ENCODE results near the gene OR2H2.

The OR2H2 gene

DNA sequence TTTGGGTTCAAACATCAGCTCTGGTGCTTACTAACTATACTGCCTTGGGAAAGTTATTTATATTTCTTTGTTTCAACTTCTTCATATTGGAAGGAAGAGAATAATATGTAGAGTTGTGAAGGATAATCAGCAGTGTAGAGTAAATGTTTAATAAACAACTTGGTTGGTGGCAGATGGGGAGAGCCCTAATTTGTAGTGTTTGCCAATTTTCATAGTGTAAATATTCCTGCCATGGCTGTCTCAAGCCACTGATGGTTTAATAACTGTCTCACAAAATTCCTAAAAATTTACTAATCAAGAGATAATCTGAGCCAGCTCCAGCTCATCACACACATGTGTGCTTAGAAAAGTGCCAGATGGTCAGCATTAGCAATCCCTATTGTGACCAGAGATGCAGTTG lies at the start of gene OR2H2:
OR2H2 (plus strand) TSS at position 301 of the 400 bp plus-strand sequence. CDS start 2,824 bp downstream, outside the sequence.
- DNase-seq (ENCODE audit: low spot score) = no peak

GRCh38 chr6:29537714-29538403 lies 47.1 kb upstream of the OR2H2 start:
- DNase-seq (ENCODE audit: low spot score) = no peak

DNA sequence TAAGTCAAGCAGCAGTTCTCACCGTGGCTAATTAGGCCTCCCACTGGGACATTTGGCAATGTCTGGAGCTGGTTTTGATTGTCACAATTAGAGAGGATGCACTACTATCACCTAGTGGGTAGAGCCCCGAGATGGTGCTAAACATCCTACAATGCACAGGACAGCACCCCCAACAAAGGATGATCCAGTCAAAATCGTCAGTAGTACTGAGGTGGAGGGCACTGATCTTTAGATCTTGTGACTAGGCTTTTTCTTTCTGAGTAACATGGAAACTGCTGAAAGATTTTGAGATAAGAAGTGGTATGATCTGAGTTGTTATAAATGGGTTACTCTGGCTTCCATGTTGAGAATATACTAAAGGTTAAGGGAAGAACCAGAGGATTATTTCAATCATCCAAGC lies 37.3 kb upstream of the OR2H2 start:
- no peak for DNase-seq (ENCODE audit: low spot score)

DNA sequence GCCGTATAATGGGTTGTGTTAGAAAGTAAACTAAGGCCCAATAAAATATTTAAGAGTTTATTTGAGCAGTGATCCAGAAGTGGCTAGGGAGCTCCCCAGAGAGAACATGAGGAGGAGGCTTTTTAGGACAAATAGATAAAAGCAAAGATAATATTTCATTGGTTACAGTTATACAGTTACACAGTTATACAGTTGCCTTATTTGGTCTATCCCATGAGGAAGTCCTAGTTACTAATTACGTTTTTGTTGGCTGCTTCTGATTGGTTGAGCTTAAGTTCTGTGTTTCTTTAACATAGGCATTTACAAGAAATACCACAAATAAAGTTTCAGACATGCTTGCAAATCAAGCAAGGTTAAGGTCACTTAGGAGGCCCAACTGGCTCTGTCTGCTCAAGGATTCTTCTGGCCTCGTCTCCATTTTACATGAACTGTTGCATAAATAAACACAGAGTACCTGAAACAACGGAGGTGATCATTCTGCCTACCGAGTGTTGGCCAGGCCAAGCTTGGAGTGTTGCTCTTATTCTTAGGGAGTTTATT lies 32.3 kb upstream of the OR2H2 start:
- peak; percentile 63 for DNase-seq (ENCODE audit: low spot score)

DNA sequence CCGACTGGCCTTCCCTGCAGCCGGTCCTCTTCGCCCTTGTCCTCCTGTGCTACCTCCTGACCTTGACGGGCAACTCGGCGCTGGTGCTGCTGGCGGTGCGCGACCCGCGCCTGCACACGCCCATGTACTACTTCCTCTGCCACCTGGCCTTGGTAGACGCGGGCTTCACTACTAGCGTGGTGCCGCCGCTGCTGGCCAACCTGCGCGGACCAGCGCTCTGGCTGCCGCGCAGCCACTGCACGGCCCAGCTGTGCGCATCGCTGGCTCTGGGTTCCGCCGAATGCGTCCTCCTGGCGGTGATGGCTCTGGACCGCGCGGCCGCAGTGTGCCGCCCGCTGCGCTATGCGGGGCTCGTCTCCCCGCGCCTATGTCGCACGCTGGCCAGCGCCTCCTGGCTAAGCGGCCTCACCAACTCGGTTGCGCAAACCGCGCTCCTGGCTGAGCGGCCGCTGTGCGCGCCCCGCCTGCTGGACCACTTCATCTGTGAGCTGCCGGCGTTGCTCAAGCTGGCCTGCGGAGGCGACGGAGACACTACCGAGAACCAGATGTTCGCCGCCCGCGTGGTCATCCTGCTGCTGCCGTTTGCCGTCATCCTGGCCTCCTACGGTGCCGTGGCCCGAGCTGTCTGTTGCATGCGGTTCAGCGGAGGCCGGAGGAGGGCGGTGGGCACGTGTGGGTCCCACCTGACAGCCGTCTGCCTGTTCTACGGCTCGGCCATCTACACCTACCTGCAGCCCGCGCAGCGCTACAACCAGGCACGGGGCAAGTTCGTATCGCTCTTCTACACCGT lies 31.5 kb upstream of the OR2H2 start:
- peak; percentile 64 for DNase-seq (ENCODE audit: low spot score)

- no peak for DNase-seq (ENCODE audit: low spot score)
Measured at GRCh38 chr6:29554764-29555163, 30.2 kb upstream of the OR2H2 start.

DNA sequence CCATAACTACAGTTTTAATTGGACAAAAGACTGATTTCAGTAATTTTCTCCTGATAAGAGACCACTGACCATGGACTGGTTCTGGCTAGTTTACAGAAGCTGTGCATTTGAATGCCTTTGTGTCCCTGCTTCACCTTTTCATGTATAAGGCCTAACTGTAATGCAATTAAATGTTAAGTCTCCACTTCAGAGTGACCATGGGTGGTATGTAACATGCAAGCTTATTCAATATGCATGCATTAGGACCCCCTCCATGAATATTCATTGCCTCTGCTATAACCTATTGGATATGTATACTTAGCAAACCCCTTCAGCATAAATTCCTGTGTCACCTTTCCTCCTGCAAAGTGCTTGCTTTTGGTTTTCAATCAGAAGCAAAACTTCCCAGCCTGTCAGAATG lies 27.6 kb upstream of the OR2H2 start:
- DNase-seq (ENCODE audit: low spot score) = no peak

DNA sequence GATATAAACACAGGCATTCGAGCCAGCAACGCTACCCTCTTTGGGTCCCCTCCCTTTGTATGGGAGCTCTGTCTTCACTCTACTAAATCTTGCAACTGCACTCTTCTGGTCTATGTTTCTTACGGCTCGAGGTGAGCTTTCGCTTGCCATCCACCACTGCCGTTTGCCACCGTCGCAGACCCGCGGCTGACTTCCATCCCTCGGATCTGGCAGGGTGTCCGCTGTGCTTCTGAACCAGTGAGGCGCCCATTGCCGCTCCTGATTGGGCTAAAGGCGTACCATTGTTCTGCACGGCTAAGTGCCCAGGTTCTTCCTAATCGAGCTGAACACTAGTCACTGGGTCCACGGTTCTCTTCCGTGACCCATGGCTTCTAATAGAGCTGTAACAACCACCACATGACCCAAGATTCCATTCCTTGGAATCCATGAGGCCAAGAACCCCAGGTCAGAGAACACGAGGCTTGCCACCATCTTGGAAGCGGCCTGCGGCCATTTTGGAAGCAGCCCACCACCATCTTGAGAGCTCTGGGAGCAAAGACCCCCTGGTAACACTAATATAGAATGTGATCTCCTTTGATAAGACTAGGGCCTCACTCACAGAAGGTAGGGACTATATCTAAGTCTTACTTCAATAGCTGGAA lies 26.4 kb upstream of the OR2H2 start:
- DNase-seq (ENCODE audit: low spot score) = no peak

DNA sequence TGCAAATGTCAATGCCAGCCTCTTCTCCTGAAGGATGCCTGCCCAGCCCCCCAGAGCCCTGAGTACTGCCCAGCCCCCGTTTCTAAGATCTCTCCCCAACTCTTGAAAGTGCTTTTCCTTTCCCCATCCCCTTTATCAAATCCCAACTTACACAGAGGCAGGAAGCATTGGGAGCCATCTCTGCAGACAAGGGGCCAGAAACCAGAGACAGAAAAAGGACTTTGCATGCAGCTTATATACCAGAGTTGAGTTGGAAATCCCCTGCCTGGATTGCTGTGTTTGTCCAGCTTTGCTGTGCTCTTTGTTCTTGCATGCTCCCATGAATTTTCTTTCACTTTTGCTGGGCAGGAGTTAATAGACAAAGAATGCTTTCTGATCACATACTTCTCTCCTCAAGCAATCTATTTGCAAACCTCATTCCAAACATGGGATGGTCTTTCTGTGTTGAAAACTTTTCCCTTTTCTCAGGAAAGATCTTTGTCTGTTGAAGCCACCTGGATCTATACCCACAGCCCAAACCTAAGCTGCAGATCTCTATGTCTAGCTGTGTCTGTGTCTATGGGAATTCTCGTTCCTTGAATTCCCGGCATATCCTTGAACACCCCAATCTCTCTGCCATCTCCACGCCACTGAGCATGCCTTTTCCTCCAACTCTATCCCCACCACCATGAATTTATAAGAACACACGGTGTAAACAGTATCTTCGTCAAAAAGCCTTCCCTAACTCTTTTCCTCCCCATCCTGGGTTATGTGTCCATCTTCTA lies 25.2 kb upstream of the OR2H2 start, which contains the start of gene UBD:
UBD (minus strand) TSS at position 209 of the 764 bp plus-strand sequence; CDS start at position 178, 31 bp downstream.
- no peak for DNase-seq (ENCODE audit: low spot score)

DNA sequence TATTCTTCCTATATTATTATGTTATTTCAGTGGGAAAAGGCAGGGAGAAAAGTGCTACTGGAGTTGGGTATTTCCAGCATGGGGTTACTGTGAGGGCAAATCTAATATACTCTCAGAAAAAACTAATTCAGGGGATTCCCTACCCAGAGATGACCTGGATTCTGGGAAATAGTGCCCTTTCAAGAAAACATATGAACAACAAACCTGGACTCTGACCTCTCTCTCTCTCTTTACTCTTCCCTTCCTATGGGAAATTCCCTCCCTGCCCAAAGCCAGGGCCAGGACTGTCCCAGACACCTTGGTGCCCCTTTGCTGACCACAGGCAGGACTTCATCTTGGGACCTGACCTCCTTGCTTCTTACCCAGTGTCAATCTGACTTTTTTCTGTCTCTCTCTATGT lies 23.8 kb upstream of the OR2H2 start:
- no peak for DNase-seq (ENCODE audit: low spot score)

DNA sequence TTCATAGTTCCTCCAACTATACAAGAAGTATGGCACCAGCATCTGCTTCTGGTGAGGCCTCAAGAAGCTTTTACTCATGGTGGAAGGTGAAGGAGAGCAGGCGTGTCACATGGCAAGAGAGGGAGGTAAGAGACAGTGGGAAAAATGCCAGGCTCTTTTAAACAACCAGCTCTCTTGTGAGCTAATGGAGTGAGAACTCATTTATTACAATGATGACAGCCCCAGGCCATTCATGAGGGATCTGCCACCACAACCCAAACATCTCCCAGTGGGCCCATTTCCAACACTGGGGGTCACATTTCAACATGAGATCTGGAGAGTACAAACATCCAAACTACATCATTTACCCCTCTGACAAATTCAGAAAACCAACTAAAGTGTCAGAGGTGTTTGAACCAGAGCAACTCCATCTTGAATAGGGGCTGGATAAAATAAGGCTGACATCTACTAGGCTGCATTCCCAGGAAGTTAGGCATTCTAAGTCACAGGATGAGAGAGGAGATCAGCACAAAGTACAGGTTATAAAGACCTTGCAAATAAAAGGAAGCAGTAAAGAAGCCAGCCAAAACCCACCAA lies 23.2 kb upstream of the OR2H2 start:
- DNase-seq (ENCODE audit: low spot score) = no peak

DNA sequence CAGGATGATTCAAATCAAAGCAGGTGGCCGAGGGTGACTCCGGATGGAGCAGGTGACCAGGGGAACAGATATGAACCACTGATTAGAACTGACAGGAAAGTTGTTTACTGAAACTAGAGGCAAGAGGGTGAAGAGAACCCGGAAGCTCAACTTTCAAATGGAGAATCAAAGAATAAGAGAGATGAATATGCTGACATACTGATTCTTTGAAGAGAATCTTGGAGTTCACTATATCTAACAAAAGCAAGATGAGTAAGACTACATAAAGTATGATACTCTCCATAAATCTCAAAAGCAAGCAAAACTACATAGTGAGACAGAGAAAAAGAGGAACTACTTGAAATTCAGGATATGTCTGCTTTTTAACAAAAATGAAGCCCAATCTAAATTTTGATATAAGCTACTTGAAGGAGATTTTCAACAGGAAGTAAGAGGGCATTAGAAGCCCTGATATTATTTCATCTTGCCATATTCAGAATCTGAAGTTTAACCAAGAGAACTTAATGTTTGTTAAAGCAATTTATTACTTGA lies 21.4 kb upstream of the OR2H2 start:
- no peak for DNase-seq (ENCODE audit: low spot score)

DNA sequence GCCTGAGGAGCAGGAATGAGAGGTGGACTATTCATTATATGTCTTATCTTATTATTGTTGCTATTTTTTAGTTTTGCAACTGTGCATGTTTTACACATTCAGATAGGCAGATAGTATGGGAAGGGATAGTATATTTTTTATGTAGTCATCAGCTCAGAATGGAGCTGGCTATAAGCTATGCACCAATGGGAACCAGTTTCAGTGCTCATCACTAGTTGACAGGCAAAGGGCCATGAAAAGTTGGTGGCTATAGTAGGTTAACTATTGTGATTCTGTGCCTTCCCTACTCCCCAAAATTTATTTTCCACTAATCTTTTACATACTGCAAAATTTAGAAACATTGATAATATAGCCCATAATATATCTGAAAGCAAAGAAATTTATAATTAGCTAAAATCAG lies 20.0 kb upstream of the OR2H2 start:
- no peak for DNase-seq (ENCODE audit: low spot score)

- DNase-seq (ENCODE audit: low spot score) = no peak
Measured at GRCh38 chr6:29566856-29567255, 18.1 kb upstream of the OR2H2 start.

DNA sequence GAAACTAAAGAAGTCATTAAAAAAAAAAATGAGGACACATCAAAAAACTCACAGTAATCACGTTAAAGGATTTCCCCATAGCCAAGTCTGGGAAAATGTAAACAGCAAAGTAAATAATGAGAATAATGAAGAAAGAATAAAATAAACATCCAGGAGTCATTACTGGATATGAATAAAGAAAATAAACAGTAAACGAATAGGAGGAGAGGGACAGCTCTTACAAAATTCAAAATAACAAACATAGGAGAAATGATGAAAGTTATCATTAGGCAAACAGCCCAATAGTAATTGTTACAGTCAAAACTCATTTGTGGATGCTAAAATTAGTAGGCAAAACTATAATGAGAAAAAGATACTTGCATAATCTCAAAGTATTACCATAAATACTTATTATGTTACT lies 17.4 kb upstream of the OR2H2 start:
- DNase-seq (ENCODE audit: low spot score) = no peak

DNA sequence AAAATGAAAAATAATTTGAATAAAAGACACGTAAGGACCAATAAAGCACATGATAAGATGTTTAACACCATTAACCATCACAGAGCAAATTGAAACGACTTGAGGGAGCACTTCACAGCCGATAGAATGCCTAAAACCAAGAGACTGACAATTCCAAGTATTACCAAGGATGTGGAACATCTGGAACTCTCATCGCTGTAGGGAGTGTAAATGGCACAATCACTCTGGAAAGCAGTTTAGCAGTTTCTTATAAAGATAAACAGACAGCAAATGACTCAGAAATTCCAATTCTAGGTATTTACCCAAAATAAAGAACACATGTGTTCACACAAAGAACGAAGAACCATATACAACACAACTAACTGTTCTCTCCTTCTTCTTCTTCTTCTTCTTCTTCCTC lies 16.9 kb upstream of the OR2H2 start:
- DNase-seq (ENCODE audit: low spot score) = no peak

DNA sequence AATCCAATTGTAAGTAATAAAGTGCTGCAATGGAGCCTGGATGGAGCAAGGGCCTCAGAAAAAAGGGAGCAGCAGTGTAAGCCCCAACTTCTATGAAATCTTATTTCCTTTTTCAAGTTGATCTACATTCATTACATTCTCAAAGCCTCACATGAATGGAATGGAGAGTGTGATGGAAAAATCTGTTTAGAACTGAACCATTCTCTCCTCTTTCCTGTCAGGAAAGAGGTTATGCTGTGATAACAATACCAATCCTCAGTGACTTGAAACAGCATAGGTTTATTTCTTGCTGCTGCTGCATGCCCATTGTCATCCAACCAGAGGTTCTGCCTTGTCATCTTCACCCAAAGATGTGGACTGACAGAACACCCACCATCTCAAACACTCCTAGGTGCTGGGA lies 8.9 kb upstream of the OR2H2 start:
- DNase-seq (ENCODE audit: low spot score) = no peak

DNA sequence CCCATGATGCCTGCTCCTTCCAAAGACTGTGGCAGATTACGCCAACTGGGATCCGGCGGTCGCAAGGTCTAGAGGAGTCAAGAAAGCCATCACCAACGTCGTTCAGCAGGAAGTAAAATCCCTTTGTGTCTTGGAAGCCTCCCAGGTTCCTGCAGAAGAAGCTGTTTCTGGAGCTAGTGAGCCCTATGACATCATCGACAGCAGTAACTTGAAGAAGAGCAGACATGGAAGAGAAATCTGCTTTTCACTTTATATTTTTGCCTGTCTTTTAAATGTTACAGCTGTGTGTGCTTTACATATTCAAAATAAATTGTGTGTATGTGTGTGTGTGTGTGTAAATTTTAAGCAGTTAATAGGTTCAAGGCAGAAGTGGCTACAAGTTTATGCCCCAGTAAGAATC lies 7.4 kb upstream of the OR2H2 start:
- no peak for DNase-seq (ENCODE audit: low spot score)

DNA sequence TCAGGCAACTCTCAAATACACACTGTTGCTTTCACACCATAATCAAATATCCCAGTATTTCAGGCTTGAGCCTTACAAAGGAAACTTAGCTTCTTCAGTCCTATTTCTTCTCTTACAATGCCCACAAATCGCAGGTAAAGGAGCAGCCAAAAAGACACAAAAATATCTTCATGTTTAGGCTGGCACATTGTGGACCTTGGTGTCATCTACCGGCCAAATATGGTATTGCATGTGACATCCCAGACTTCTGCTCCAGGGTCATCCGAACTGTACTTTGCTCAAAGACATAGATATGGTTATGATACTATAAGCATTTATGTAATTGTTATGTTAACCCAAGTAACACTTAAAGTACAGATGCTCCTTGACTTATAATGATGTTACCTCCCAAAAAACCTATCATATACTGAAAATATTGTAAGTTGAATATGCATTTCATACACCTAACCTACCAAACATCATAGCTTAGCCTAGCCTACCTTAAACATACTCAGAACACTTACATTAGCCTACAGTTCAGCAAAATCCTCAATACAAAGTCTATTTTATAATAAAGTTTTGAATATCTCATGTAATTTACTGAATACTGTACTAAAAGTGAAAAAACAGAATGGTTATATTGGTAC lies 4.6 kb downstream of the OR2H2 start:
- DNase-seq (ENCODE audit: low spot score) = peak; percentile 57

- no peak for DNase-seq (ENCODE audit: low spot score)
Measured at GRCh38 chr6:29590218-29590808, 5.4 kb downstream of the OR2H2 start.

Measured in AG08395 (cell line).